Measurements from ENCODE around the gene SPRY2. TPM values are rescaled to one million over a fixed set of nuclear protein-coding genes. Genes with fewer than 3 reads are reported as not detected.

SPRY2 gene
- total RNA-seq, 1 experiment from 2014 or later, result 7.2 TPM

- no peak overlapping the region for H3K9ac ChIP-seq (ENCODE audit: low read length)
- H3K36me3 ChIP-seq (ENCODE audit: control insufficient read depth in 1 of 2, insufficient read depth in 2 of 2, low read length in 2 of 2), result no peaks in the 10 kb centered on the region
- H3K4me2 ChIP-seq (ENCODE audit: low read length), result no peak overlapping the region
- CTCF ChIA-PET, result no interaction called here
- H3K27ac ChIP-seq (ENCODE audit: low read depth, low read length), result no peak overlapping the region
- ATAC-seq (no peak), DNase-seq (ENCODE audit: low read depth, low spot score) (no peak)
- H2AFZ ChIP-seq (ENCODE audit: low read depth, low read length, poor library complexity, severe bottlenecking), result no peak overlapping the region
- intact Hi-C loops (cut with micrococcal nuclease), result no loop called here
- H3K27me3 ChIP-seq (ENCODE audit: insufficient read depth, low read length), result no peaks in the 10 kb centered on the region
- RAD21 ChIA-PET (ENCODE audit: low non-redundant PET in 1 of 2, low total read pairs in 2 of 2, uncharacterized antibody in 2 of 2, unreplicated experiment in 2 of 2), result no interaction called here
- no TSS peak for BruUV-seq (replicated peaks)
- H3K4me1 ChIP-seq (ENCODE audit: control insufficient read depth in 1 of 2, insufficient read depth in 2 of 2, low read length in 2 of 2), result no peaks in the 10 kb centered on the region
- H3K9me3 ChIP-seq (ENCODE audit: control insufficient read depth in 1 of 2, insufficient read depth in 1 of 2, low read depth in 1 of 2, low read length in 2 of 2), result no peaks in the 10 kb centered on the region
- POLR2A ChIA-PET, result no interaction called here
- no peaks in the 10 kb centered on the region for H3K79me2 ChIP-seq (ENCODE audit: insufficient read depth, low read length)
- H4K20me1 ChIP-seq (ENCODE audit: insufficient read depth), result no peaks in the 10 kb centered on the region
- TF ChIP-seq ATF3 (IDR thresholded peaks at IDR 0.05) (no peak), EGR1 (IDR thresholded peaks at IDR 0.05; ENCODE audit: low read depth) (no peak), ZBTB33 (IDR thresholded peaks at IDR 0.05; ENCODE audit: extremely low read depth, insufficient replicate concordance, low read length) (no peak)
- H3K4me3 ChIP-seq (replicated peaks in 1 of 2; ENCODE audit: low read depth in 1 of 2, low read length in 2 of 2), result no peak overlapping the region
- H3K9me2 ChIP-seq (ENCODE audit: insufficient read depth), result no peaks in the 10 kb centered on the region
Measured at GRCh38 chr13:80307401-80307987, 33.4 kb downstream of the SPRY2 start.

GRCh38 chr13:80306337-80306972 is 34.5 kb downstream of the SPRY2 start:
- no peaks in the 10 kb centered on the region for H3K9me2 ChIP-seq (ENCODE audit: insufficient read depth)
- POLR2A ChIA-PET, result no interaction called here
- no TSS peak for BruUV-seq (replicated peaks)

More at GRCh38 chr13:80306337-80306972, 34.5 kb downstream of the SPRY2 start:
- Histone ChIP-seq H3K4me2 (ENCODE audit: low read length) (no peak overlapping the region), H3K9me3 (ENCODE audit: control insufficient read depth in 1 of 2, insufficient read depth in 1 of 2, low read depth in 1 of 2, low read length in 2 of 2) (no peaks in the 10 kb centered on the region), H2AFZ (ENCODE audit: low read depth, low read length, poor library complexity, severe bottlenecking) (no peak overlapping the region), H3K27ac (ENCODE audit: low read depth, low read length) (no peak overlapping the region), H3K4me3 (replicated peaks in 1 of 2; ENCODE audit: low read depth in 1 of 2, low read length in 2 of 2) (no peak overlapping the region), H3K36me3 (ENCODE audit: control insufficient read depth in 1 of 2, insufficient read depth in 2 of 2, low read length in 2 of 2) (no peaks in the 10 kb centered on the region), H3K79me2 (ENCODE audit: insufficient read depth, low read length) (no peaks in the 10 kb centered on the region), H3K27me3 (ENCODE audit: insufficient read depth, low read length) (no peaks in the 10 kb centered on the region), H3K9ac (ENCODE audit: low read length) (no peak overlapping the region), H3K4me1 (ENCODE audit: control insufficient read depth in 1 of 2, insufficient read depth in 2 of 2, low read length in 2 of 2) (no peaks in the 10 kb centered on the region), H4K20me1 (ENCODE audit: insufficient read depth) (no peaks in the 10 kb centered on the region)
- RAD21 ChIA-PET (ENCODE audit: low non-redundant PET in 1 of 2, low total read pairs in 2 of 2, uncharacterized antibody in 2 of 2, unreplicated experiment in 2 of 2), result no interaction called here
- DNase-seq (ENCODE audit: low read depth, low spot score) (no peak), ATAC-seq (no peak)
- intact Hi-C loops (cut with micrococcal nuclease), result no loop called here
- CTCF ChIA-PET, result no interaction called here
- no peak for TF ChIP-seq SIN3A (IDR thresholded peaks at IDR 0.05; ENCODE audit: low read depth)

Measured in HCT116 (cell line).